GM23338 (cell line): Measurements from ENCODE around the gene KRT75.
"Not testable (repeated sequence)": the region's sequence is repeated elsewhere in the genome, so short reads cannot be mapped to it uniquely, and the experiment has no call there.

Source experiments
- CTCF ChIP-seq, 2 experiments: fragments of 200-600 bp in 1 of 2; sonication (generic) in 1 of 2; conservative IDR thresholded peaks; 2 replicates each; pipeline versions ENCODE4 v1.5.1 to v1.6.1; 2016 to 2017; ENCODE audit warnings: antibody characterized with exemption in 2 of 2, low read depth in 2 of 2, mild to moderate bottlenecking in 2 of 2, moderate library complexity in 1 of 2
- ETS1 ChIP-seq: IDR thresholded peaks from 2 replicates; pipeline ENCODE4 v1.6.1; 2016; ENCODE audit warnings: antibody characterized with exemption
- EZH2 ChIP-seq: fragments of 200-600 bp; sonication (generic); IDR thresholded peaks from one replicate; pipeline ENCODE4 v1.8.0; 2017; ENCODE audit warnings: antibody characterized with exemption, mild to moderate bottlenecking, low read depth; ENCODE audit not compliant: unreplicated experiment
- EZH2phosphoT487 ChIP-seq: fragments of 200-600 bp; sonication (generic); IDR thresholded peaks from one replicate; pipeline ENCODE4 v1.8.1; 2018; ENCODE audit warnings: antibody characterized with exemption; ENCODE audit not compliant: unreplicated experiment
- JUNB ChIP-seq: IDR thresholded peaks from one replicate; pipeline ENCODE4 v1.6.1; 2016; ENCODE audit warnings: antibody characterized with exemption; ENCODE audit not compliant: unreplicated experiment
- POLR2AphosphoS5 ChIP-seq: IDR thresholded peaks from 2 replicates; pipeline ENCODE4 v1.6.1; 2016; ENCODE audit warnings: antibody characterized with exemption, low read depth
- ZNF114 ChIP-seq: fragments of 250-450 bp; sonication (Bioruptor Pico); IDR thresholded peaks from 2 replicates; pipeline ENCODE4 v1.5.0; 2020; ENCODE audit warnings: mild to moderate bottlenecking, moderate library complexity

- not testable (repeated sequence) for TF ChIP-seq CTCF (conservative IDR thresholded peaks at IDR 0.05; ENCODE audit: low read depth in 2 of 2); POLR2AphosphoS5; ETS1; ZNF114 (CRISPR knock-in tag); EZH2; JUNB; EZH2phosphoT487
These were observed 23.5 kb downstream of the KRT75 start for GRCh38 chr12:52410589-52411248.
